ENCODE data around the gene ABHD10. TPM values are rescaled to one million over a fixed set of nuclear protein-coding genes. Genes with fewer than 3 reads are reported as not detected.
"Not testable (repeated sequence)": the region's sequence is repeated elsewhere in the genome, so short reads cannot be mapped to it uniquely, and the experiment has no call there.

The ABHD10 gene
- total RNA-seq, 1 donor = 35.1 TPM

GRCh38 chr3:112034436-112034835, 55.6 kb downstream of the ABHD10 start, which contains the start of gene TMPRSS7:
TSS of gene TMPRSS7 (plus strand) at chr3:112034736. CDS start at chr3:112034846, 110 bp downstream.
- no peak for DNase-seq (ENCODE audit: low read depth)
- TF ChIP-seq, protein P1, sequence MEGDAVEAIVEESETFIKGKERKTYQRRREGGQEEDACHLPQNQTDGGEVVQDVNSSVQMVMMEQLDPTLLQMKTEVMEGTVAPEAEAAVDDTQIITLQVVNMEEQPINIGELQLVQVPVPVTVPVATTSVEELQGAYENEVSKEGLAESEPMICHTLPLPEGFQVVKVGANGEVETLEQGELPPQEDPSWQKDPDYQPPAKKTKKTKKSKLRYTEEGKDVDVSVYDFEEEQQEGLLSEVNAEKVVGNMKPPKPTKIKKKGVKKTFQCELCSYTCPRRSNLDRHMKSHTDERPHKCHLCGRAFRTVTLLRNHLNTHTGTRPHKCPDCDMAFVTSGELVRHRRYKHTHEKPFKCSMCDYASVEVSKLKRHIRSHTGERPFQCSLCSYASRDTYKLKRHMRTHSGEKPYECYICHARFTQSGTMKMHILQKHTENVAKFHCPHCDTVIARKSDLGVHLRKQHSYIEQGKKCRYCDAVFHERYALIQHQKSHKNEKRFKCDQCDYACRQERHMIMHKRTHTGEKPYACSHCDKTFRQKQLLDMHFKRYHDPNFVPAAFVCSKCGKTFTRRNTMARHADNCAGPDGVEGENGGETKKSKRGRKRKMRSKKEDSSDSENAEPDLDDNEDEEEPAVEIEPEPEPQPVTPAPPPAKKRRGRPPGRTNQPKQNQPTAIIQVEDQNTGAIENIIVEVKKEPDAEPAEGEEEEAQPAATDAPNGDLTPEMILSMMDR (IDR thresholded peaks at IDR 0.05; ENCODE audit: insufficient read depth, low read length) = no peak
- H3K4me3 ChIP-seq (ENCODE audit: low read depth, low read length) = no peak within 1 kb of the TSS

DNA sequence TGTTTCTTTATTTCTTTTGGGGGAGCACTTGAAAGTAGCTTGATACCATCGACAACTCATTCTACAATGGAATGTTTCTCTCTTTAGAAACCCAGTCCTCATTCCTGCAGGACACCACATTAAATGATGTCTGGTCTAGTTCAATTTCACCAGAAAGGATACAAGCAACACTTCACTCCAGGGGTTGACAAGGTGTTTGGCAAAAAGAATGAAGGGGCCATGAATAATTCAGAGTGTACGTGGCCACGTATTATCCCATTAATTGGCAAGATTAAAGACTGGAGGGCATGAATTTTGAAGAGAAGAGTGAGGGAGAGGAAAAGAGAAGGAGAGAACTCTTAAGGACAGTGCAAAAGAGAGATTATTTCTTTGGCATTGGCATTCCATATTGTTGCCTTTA, 56.4 kb downstream of the ABHD10 start:
- no peak for DNase-seq (ENCODE audit: low read depth)
- TF ChIP-seq, protein P1 (IDR thresholded peaks at IDR 0.05; ENCODE audit: insufficient read depth, low read length) = no peak
- no peak overlapping the region for H3K4me3 ChIP-seq (ENCODE audit: low read depth, low read length)

DNA sequence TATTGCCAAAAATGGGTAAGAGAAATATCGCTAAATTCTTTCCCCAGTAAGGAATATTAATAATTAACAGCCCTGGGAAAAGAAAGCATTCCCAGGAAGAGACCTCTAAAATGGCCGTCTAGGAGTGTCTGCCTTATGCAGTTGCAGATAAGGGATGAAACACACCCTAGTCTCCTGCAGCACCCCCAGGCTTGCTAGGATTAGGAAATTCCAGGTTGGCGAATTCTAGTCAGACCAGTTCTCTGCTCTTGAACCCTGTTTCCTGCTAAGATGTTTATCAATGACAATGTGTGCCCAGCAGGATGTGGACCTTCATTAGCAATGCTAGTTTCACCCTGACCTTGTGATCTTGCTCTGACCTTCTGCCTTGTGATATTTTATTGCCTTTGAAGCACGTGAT, 58.4 kb downstream of the ABHD10 start:
- DNase-seq (ENCODE audit: low read depth); H3K4me3 ChIP-seq (ENCODE audit: low read depth, low read length): not testable (repeated sequence)

DNA sequence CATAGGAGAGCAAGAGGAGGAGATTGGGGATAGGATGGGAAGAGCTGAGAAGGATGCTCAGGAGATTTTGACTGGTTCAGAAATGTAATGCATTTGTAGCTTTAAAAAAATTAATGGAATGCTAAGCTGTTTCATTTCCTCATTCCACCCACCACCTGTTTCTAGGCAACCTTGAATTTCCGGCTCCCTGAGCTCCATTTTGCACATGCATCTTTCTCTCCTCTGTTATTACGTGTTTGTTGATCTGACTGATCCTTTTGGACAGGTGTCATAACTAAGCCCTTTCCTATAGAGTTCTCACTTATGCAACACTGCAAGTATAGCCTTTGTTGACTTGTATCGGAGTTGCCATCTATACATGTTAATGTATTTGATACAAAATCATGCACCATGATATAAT, 60.0 kb downstream of the ABHD10 start:
- peak; percentile 27 for DNase-seq (ENCODE audit: low read depth)
- TF ChIP-seq, protein P1 (IDR thresholded peaks at IDR 0.05; ENCODE audit: insufficient read depth, low read length) = no peak
- H3K4me3 ChIP-seq (ENCODE audit: low read depth, low read length) = no peak overlapping the region

DNA sequence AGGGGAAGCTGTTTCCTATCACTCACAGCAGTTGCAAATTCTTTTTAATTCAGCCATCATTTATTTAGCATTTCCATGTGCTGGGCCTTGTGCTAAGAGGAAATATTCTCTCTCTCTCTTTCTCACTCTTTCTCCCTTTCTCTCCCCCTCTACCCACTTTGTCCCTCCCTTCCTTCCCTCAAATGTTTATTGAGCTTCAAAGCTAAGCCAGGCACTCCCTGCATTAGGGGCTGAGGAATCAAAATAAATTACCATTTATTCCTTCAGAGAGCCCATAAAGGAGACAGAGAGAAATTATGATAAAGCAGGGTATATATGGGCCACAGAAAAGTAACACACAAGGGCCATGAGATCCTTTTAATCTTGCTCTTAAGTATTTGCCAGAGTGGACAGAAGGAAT, 62.5 kb downstream of the ABHD10 start:
- TF ChIP-seq, protein P1 (IDR thresholded peaks at IDR 0.05; ENCODE audit: insufficient read depth, low read length) = no peak
- DNase-seq (ENCODE audit: low read depth) = no peak
- H3K4me3 ChIP-seq (ENCODE audit: low read depth, low read length) = no peak overlapping the region

DNA sequence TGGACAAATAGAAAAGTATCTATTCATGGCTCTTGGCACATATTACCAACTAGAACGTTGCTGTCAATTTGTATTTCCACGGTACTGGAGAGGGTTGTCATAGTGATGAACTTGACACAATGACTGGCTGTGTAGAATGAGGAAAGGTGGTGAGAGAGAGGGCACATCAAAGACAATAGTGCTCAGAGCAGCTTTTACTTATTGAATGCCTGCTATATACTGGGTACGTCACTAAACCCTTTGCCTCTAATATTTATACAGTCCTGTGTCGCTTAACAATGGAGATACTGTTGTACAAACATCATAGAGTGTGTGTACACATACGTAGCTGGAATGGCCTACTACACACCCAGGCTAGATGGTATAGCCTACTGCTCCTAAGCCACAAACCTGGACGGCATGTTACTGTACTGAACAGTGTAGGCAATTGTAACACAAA, 64.0 kb downstream of the ABHD10 start:
- TF ChIP-seq, protein P1 (IDR thresholded peaks at IDR 0.05; ENCODE audit: insufficient read depth, low read length) = no peak
- no peak for DNase-seq (ENCODE audit: low read depth)
- no peak overlapping the region for H3K4me3 ChIP-seq (ENCODE audit: low read depth, low read length)

Other genes with a start within 250 kb of the ABHD10 start
- 61.9 and 79.2 TPM in 2 replicates for gene PHLDB2, start 119.8 kb upstream of the ABHD10 start, total RNA-seq (ENCODE audit: low replicate concordance)
- not detected in 2 replicates for gene TAGLN3, start 19.9 kb downstream of the ABHD10 start, total RNA-seq (ENCODE audit: low replicate concordance)
- not detected in 2 replicates for gene TMPRSS7, start 55.7 kb downstream of the ABHD10 start, total RNA-seq (ENCODE audit: low replicate concordance)
- 4.4 and 10.7 TPM in 2 replicates for gene C3orf52, start 107.4 kb downstream of the ABHD10 start, total RNA-seq (ENCODE audit: low replicate concordance)
- not detected in 2 replicates for gene GCSAM, start 154.2 kb downstream of the ABHD10 start, total RNA-seq (ENCODE audit: low replicate concordance)